CD4-positive, alpha-beta T cell treated with Interleukin-6 for 4 hours (primary cell): Measurements from ENCODE around the gene TIMM50.
A peak's percentile ranks its signal among the peaks of the same experiment; 100 is the strongest.

Experiments
- DNase-seq: peaks from one replicate; pipeline ENCODE4 v3.0.0-alpha.2; 2020; ENCODE audit warnings: mixed read lengths

The TIMM50 gene

GRCh38 chr19:39539165-39539517, 58.5 kb downstream of the TIMM50 start:
- no peak for DNase-seq

GRCh38 chr19:39539518-39540332, 59.1 kb downstream of the TIMM50 start, which contains the start of gene EID2:
TSS of gene EID2 (minus strand) at chr19:39540161. CDS start at chr19:39540079, 82 bp downstream.
- peak; percentile 96 for DNase-seq

GRCh38 chr19:39540333-39540673, 59.7 kb downstream of the TIMM50 start:
- DNase-seq: no peak
